Retinal pigment epithelial cell (primary cell): ENCODE data around the gene PTPA.

ENCODE experiments used
- DNase-seq: peaks from one replicate; pipeline ENCODE4 v3.0.0-alpha.2; 2010; ENCODE audit warnings: low read depth
- H3K4me3 ChIP-seq: 2 replicates; pipeline ENCODE4 v1.5.1; 2011; ENCODE audit warnings: mild to moderate bottlenecking, low read length, control low read depth, moderate library complexity
- TF ChIP-seq, protein P1 (sequence below): conservative IDR thresholded peaks from 2 replicates; pipeline ENCODE4 v1.5.1; 2011; ENCODE audit warnings: low read depth, low read length, control low read depth, inconsistent platforms

The PTPA gene

DNA sequence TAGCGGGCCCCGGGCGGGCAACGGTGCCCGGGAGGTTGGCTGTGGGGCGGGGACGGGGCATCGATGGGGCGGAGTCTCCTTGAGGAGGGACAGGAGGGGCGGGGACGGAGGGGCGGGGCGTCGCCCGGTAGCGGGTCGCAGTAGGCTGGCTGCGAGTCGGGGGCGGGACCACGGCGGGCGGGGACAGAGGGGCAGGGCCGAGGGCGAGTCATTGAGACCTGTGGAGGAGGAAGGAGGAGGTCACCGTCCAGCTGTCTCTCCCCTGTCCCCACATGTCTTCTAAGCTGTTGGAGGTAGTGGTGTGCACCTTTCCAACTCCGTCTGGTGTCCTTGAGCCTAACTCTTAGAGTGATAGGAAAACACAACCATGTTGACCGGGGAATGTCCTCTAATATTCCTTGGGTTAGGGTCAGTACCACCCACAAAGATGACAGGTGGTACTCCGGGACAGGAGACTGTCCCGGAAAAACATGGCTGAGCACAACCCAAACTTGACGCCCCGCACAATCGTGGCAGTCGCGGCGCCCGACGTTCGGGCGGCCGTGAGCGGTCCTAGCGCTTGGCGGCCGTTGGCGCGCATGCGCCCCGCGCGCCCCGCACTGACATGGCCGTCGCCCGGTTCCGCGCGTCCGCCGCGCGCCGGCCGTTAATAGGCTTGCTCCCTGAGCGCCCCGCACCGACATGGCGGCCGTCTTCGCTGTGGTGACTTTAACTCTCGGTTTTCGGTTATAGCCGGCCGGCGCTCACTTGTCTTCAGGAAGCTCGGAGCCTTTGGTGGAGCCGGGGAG, at the start of gene PTPA, which contains the start of gene CRAT:
PTPA (plus strand) TSS at position 676 of the 788 bp plus-strand sequence. CDS start 186 bp downstream, outside the sequence.
CRAT (minus strand) TSS at position 54 of the 788 bp plus-strand sequence. CDS start 284 bp downstream, outside the sequence.
- peak within 1 kb of the TSS; percentile 88 for H3K4me3 ChIP-seq
- peak; percentile 70 for DNase-seq
- TF ChIP-seq, protein P1, sequence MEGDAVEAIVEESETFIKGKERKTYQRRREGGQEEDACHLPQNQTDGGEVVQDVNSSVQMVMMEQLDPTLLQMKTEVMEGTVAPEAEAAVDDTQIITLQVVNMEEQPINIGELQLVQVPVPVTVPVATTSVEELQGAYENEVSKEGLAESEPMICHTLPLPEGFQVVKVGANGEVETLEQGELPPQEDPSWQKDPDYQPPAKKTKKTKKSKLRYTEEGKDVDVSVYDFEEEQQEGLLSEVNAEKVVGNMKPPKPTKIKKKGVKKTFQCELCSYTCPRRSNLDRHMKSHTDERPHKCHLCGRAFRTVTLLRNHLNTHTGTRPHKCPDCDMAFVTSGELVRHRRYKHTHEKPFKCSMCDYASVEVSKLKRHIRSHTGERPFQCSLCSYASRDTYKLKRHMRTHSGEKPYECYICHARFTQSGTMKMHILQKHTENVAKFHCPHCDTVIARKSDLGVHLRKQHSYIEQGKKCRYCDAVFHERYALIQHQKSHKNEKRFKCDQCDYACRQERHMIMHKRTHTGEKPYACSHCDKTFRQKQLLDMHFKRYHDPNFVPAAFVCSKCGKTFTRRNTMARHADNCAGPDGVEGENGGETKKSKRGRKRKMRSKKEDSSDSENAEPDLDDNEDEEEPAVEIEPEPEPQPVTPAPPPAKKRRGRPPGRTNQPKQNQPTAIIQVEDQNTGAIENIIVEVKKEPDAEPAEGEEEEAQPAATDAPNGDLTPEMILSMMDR, result no peak

DNA sequence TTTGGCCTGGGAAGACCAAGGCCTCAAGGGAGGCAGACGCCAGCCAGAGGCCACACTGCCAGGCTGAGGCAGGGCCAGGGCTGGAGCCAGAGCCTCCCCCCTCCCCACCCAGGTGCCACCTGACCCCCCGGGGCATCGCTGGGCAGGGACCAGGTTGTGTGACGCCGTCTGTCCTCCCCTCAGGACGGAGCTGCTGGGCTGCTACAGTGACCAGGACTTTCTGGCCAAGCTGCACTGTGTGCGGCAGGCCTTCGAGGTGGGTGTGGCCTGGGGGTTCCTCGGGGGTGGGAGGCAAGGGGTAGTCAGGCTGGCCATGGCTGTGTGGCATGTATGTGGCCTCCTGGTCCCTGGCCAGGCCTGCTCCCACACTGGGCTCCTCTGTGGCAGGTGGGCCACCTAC, 48.2 kb upstream of the PTPA start:
- TF ChIP-seq, protein P1, result no peak
- no peak for DNase-seq
- no peak overlapping the region for H3K4me3 ChIP-seq

GRCh38 chr9:129064499-129064908, 46.7 kb upstream of the PTPA start:
- TF ChIP-seq, protein P1, result no peak
- no peak for DNase-seq

DNA sequence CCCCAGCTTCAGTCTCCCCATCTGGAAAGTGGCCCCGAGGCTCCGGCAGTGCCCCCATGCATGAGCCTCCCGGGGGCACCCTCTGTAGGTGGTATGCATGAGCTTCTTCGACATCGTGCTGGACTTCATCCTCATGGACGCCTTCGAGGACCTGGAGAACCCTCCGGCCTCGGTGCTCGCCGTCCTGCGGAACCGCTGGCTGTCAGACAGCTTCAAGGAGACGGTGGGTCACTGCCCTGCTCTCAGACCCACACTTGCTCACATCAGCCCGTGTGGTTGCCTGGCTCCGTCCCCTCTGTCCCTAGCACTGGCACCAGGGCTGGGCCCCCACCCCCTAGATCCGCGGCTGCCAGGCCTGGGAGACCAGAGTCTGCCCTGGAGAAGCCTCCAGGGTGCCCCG, 43.1 kb upstream of the PTPA start:
- TF ChIP-seq, protein P1, result no peak
- H3K4me3 ChIP-seq, result no peak overlapping the region
- DNase-seq, result no peak

More at GRCh38 chr9:129064499-129064908, 46.7 kb upstream of the PTPA start:
- no peak overlapping the region for H3K4me3 ChIP-seq

DNA sequence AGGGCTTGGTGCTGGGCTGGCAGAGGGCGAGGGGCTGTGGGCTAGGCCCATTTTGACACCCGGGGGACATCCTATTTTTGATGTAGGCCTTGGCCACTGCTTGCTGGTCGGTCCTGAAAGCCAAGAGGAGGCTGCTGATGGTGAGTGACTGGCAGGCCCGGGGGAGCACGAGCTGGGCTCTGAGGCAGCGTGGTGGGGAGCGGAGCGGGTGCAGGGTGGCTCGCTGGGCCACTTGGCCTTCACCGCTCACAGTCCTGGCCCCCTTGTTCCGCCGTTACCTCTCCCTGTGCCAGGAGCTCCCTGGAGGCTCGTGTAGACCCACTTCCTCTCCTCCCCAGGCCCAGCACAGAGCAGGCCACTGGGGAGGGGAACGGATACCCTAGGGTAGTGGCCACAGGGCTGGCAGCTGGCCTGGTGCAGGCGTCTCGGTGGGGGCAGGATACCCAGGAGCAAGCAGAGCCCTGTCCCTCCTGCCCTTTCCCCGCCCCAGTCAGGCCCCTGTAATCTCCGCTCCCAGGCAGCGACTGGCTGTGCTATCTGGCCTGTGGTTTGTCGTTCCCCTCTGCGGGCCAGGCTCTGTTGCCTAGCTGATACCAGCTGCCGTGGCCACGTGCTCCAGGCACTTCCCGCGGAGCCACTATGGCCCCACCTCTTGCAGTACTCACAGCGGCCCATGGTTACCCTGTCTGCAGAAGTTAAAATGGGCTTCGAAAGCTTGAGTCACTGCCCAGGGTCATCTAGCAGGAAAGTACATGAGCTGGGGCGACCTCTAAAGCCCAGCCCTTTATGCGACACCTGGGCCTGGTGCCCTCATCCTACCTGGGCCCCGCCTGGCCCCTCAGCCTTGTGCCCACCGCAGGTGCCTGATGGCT, 42.0 kb upstream of the PTPA start:
- TF ChIP-seq, protein P1, result no peak
- DNase-seq, result no peak
- no peak overlapping the region for H3K4me3 ChIP-seq

DNA sequence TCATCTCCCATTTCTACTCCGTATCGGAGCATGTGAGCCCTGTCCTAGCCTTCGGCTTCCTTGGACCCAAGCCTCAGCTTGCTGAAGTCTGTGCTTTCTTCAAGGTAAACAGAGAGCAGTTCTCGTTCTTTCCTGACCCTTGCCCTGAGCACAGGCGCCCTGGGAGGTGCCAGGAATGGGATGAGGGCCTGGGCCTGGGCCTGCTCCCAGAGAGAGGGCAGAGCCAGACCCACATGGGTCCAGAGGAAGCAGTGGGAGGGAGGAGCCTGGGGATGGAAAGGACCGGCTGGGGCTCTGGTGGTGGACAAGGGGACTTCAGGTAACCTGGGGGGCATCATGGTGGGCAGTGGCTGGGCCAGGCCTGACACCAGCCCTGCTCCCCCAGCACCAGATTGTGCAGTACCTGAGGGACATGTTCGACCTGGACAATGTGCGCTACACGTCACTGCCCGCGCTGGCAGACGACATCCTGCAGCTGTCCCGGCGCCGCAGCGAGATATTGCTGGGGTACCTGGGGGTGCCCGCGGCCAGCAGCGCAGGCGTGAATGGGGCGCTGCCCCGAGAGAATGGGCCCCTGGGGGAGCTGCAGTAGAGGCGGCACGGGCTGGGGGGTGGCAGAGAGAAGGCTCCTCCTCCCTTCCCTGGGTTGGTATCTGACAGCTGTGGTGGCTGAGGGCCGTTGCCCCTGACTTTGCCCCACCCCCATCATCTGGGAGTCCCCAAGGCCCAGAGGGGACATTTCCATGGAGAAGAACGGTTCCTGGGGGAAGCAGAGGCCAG, 41.2 kb upstream of the PTPA start:
- DNase-seq, result no peak
- TF ChIP-seq, protein P1, result no peak
- no peak overlapping the region for H3K4me3 ChIP-seq
